HG03060 (cell line): ENCODE data around the gene MUC16.
"Not testable (repeated sequence)": the region's sequence is repeated elsewhere in the genome, so short reads cannot be mapped to it uniquely, and the experiment has no call there.

ENCODE experiments used
- ATAC-seq: cut with Tn5 transposase; IDR thresholded peaks from one replicate; pipeline ENCODE4 v1.9.1; 2021; ENCODE audit warnings: low read depth, moderate number of reproducible peaks; ENCODE audit not compliant: unreplicated experiment

Gene MUC16

GRCh38 chr19:9009935-9010651 lies at the start of gene MUC16:
MUC16 (minus strand) TSS chr19:9010409.
- no peak for ATAC-seq

GRCh38 chr19:9058905-9059667 lies 48.9 kb upstream of the MUC16 start:
- ATAC-seq = no peak

GRCh38 chr19:9057505-9058258 lies 47.5 kb upstream of the MUC16 start:
- no peak for ATAC-seq

- ATAC-seq = not testable (repeated sequence)
Observed at GRCh38 chr19:9056131-9056530, 45.9 kb upstream of the MUC16 start.

- no peak for ATAC-seq
Observed at GRCh38 chr19:9054765-9055164, 44.6 kb upstream of the MUC16 start.

GRCh38 chr19:9054207-9054606 lies 44.0 kb upstream of the MUC16 start:
- no peak for ATAC-seq

- not testable (repeated sequence) for ATAC-seq
Observed at GRCh38 chr19:9053674-9054073, 43.5 kb upstream of the MUC16 start.

- no peak for ATAC-seq
Observed at GRCh38 chr19:9052894-9053293, 42.7 kb upstream of the MUC16 start.

- no peak for ATAC-seq
Observed at GRCh38 chr19:9046694-9047093, 36.5 kb upstream of the MUC16 start.

GRCh38 chr19:9044449-9044848 lies 34.2 kb upstream of the MUC16 start:
- no peak for ATAC-seq

GRCh38 chr19:9043524-9043923 lies 33.3 kb upstream of the MUC16 start:
- ATAC-seq = no peak

- no peak for ATAC-seq
Observed at GRCh38 chr19:9041023-9041422, 30.8 kb upstream of the MUC16 start.

GRCh38 chr19:9040131-9040530 lies 29.9 kb upstream of the MUC16 start:
- no peak for ATAC-seq

- no peak for ATAC-seq
Observed at GRCh38 chr19:9039728-9040127, 29.5 kb upstream of the MUC16 start.

GRCh38 chr19:9037400-9038062 lies 27.3 kb upstream of the MUC16 start:
- ATAC-seq = no peak

- ATAC-seq = no peak
Observed at GRCh38 chr19:9032136-9032631, 22.0 kb upstream of the MUC16 start.

GRCh38 chr19:9018163-9018875 lies 8.1 kb upstream of the MUC16 start:
- ATAC-seq = no peak

GRCh38 chr19:9014803-9015202 lies 4.6 kb upstream of the MUC16 start:
- ATAC-seq = no peak

GRCh38 chr19:9013988-9014387 lies 3.8 kb upstream of the MUC16 start:
- ATAC-seq = no peak

GRCh38 chr19:9011875-9012274 lies 1.7 kb upstream of the MUC16 start:
- no peak for ATAC-seq
